ENCODE measurements around the gene DOCK8.

DOCK8 gene

DNA sequence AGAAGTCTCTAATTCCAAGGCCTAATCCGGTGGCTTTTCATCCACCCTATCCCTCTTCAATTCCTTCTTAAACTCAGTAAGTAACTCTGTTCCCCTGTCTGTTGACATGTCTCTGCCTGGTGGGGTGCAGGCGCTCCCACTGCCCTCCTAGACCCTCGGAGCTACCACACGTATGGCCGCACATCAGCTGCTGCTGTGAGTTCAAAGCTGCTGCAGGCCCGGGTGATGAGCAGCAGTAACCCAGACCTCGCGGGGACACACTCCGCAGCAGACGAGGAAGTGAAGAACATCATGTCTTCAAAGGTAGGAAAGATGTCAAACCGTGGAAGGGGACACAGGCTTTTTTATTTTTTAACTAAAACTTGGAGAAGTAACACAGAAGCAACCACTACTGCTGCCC lies 167.7 kb downstream of the DOCK8 start:
- H3K4me1 ChIP-seq (ENCODE audit: control insufficient read depth, insufficient read depth, low read length): no peaks in the 10 kb centered on the region
- no peaks in the 10 kb centered on the region for H3K9me3 ChIP-seq (ENCODE audit: control insufficient read depth, insufficient read depth, low read length)
- WGBS (ENCODE audit: insufficient coverage, insufficient read length): no CpG with 5 or more reads among the region's 11 CpGs
- no peak overlapping the region for H3K4me3 ChIP-seq (ENCODE audit: low read length)
- no peaks in the 10 kb centered on the region for H3K27me3 ChIP-seq (ENCODE audit: control insufficient read depth, insufficient read depth, low read length)
- no peaks in the 10 kb centered on the region for H3K36me3 ChIP-seq (ENCODE audit: control insufficient read depth, insufficient read depth, low read length)
- no peak for DNase-seq (ENCODE audit: low read depth, low spot score)
- H3K27ac ChIP-seq (ENCODE audit: low read length): no peak overlapping the region

- H3K27ac ChIP-seq (ENCODE audit: low read length): no peak overlapping the region
- peak; percentile 60 for DNase-seq (ENCODE audit: low read depth, low spot score)
- H3K4me1 ChIP-seq (ENCODE audit: control insufficient read depth, insufficient read depth, low read length): 0 out of 2 replicates have a peak, but pooled peaks cover 2% of the 10 kb centered on the region
- H3K4me3 ChIP-seq (ENCODE audit: low read length): no peak overlapping the region
- WGBS (ENCODE audit: insufficient coverage, insufficient read length): 100% methylated on average over 1 of the region's 9 CpGs
- H3K9me3 ChIP-seq (ENCODE audit: control insufficient read depth, insufficient read depth, low read length): no peaks in the 10 kb centered on the region; the same call in 1 of the 2 replicates
- H3K36me3 ChIP-seq (ENCODE audit: control insufficient read depth, insufficient read depth, low read length): no peaks in the 10 kb centered on the region
- no peaks in the 10 kb centered on the region for H3K27me3 ChIP-seq (ENCODE audit: control insufficient read depth, insufficient read depth, low read length)
Measured at GRCh38 chr9:385818-386398, 171.2 kb downstream of the DOCK8 start.

DNA sequence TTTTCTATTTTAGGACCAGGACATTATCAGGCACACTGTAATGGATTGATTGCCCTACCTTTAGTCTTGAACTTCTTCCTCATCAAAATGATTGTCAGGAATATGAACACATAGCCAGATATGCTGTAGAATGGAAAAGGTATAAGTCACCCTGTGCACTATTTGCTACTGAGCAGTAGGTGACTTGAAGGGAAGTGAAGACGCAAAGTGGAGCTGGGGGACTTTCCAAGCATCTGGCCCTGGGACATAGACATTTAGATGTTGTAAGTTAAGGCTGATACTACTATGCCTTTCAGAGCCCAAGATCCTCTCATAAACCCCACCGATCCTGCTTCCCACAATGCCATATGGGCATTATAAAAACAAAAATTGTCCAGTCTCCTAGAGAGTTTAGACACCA lies 174.5 kb downstream of the DOCK8 start:
- no peaks in the 10 kb centered on the region for H3K36me3 ChIP-seq (ENCODE audit: control insufficient read depth, insufficient read depth, low read length)

GRCh38 chr9:389758-390157 lies 175.1 kb downstream of the DOCK8 start:
- DNase-seq (ENCODE audit: low read depth, low spot score): no peak

More for the DNA sequence above, 174.5 kb downstream of the DOCK8 start:
- Histone ChIP-seq H3K27me3 (ENCODE audit: control insufficient read depth, insufficient read depth, low read length) (no peaks in the 10 kb centered on the region), H3K4me3 (ENCODE audit: low read length) (no peak overlapping the region), H3K9me3 (ENCODE audit: control insufficient read depth, insufficient read depth, low read length) (no peaks in the 10 kb centered on the region; the same call in 1 of the 2 replicates), H3K4me1 (ENCODE audit: control insufficient read depth, insufficient read depth, low read length) (0 out of 2 replicates have a peak, but pooled peaks cover 2% of the 10 kb centered on the region), H3K27ac (ENCODE audit: low read length) (no peak overlapping the region)
- no peak for DNase-seq (ENCODE audit: low read depth, low spot score)
- WGBS (ENCODE audit: insufficient coverage, insufficient read length): no CpG with 5 or more reads among the region's 2 CpGs

GRCh38 chr9:392077-392804 lies 177.6 kb downstream of the DOCK8 start:
- Histone ChIP-seq H3K9me3 (ENCODE audit: control insufficient read depth, insufficient read depth, low read length) (no peaks in the 10 kb centered on the region; the same call in 1 of the 2 replicates), H3K4me1 (ENCODE audit: control insufficient read depth, insufficient read depth, low read length) (0 out of 2 replicates have a peak, but pooled peaks cover 2% of the 10 kb centered on the region), H3K27ac (ENCODE audit: low read length) (no peak overlapping the region), H3K4me3 (ENCODE audit: low read length) (no peak overlapping the region), H3K27me3 (ENCODE audit: control insufficient read depth, insufficient read depth, low read length) (no peaks in the 10 kb centered on the region), H3K36me3 (ENCODE audit: control insufficient read depth, insufficient read depth, low read length) (no peaks in the 10 kb centered on the region)
- no peak for DNase-seq (ENCODE audit: low read depth, low spot score)
- WGBS (ENCODE audit: insufficient coverage, insufficient read length): no CpG with 5 or more reads among the region's 2 CpGs

More at GRCh38 chr9:389758-390157, 175.1 kb downstream of the DOCK8 start:
- no peaks in the 10 kb centered on the region; the same call in 1 of the 2 replicates for H3K9me3 ChIP-seq (ENCODE audit: control insufficient read depth, insufficient read depth, low read length)
- H3K27me3 ChIP-seq (ENCODE audit: control insufficient read depth, insufficient read depth, low read length): no peaks in the 10 kb centered on the region
- H3K4me3 ChIP-seq (ENCODE audit: low read length): no peak overlapping the region
- no peak overlapping the region for H3K27ac ChIP-seq (ENCODE audit: low read length)
- WGBS (ENCODE audit: insufficient coverage, insufficient read length): no CpG with 5 or more reads among the region's 7 CpGs
- no peaks in the 10 kb centered on the region for H3K36me3 ChIP-seq (ENCODE audit: control insufficient read depth, insufficient read depth, low read length)
- H3K4me1 ChIP-seq (ENCODE audit: control insufficient read depth, insufficient read depth, low read length): 0 out of 2 replicates have a peak, but pooled peaks cover 2% of the 10 kb centered on the region

DNA sequence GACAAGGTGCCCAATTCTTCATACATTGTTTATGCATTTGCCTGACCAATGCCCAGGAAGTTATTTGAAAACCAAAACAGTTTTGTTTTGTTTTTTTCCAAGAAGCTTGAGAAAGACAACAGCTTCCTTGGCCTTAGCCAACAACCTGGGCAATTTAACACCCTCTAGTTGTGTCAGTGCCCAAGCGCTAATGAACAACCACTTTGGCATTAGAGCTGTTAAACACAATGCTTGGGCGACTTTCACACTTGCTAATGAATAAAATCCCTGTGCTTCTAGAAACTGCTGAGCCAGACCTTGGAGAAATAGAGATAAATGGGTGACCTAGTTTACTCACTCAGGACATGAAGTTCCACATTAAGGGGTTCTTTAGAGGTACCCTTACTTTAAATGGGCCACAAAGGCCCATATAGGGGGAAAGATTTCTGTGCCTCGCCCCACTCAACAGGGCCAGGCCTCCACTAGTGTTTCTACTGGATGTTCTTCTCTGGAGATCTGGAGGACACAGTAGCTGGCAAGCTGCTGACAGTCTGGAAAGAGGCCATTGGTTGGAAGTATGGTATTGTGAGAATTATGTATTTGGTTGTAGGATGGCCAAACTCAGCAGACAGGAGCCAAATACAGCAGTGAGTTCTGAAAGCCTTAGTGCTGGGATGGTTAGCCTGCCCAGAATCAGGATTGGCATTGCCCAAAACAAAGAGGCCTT lies 179.8 kb downstream of the DOCK8 start:
- no peaks in the 10 kb centered on the region for H3K27me3 ChIP-seq (ENCODE audit: control insufficient read depth, insufficient read depth, low read length)
- H3K4me1 ChIP-seq (ENCODE audit: control insufficient read depth, insufficient read depth, low read length): 0 out of 2 replicates have a peak, but pooled peaks cover 2% of the 10 kb centered on the region
- no peaks in the 10 kb centered on the region for H3K36me3 ChIP-seq (ENCODE audit: control insufficient read depth, insufficient read depth, low read length)
- no peak overlapping the region for H3K4me3 ChIP-seq (ENCODE audit: low read length)
- no peak for DNase-seq (ENCODE audit: low read depth, low spot score)
- no peaks in the 10 kb centered on the region for H3K9me3 ChIP-seq (ENCODE audit: control insufficient read depth, insufficient read depth, low read length)
- no CpG with 5 or more reads among the region's 3 CpGs for WGBS (ENCODE audit: insufficient coverage, insufficient read length)
- no peak overlapping the region for H3K27ac ChIP-seq (ENCODE audit: low read length)

- Histone ChIP-seq H3K4me1 (ENCODE audit: control insufficient read depth, insufficient read depth, low read length) (no peaks in the 10 kb centered on the region), H3K9me3 (ENCODE audit: control insufficient read depth, insufficient read depth, low read length) (no peaks in the 10 kb centered on the region), H3K36me3 (ENCODE audit: control insufficient read depth, insufficient read depth, low read length) (no peaks in the 10 kb centered on the region), H3K4me3 (ENCODE audit: low read length) (no peak overlapping the region), H3K27ac (ENCODE audit: low read length) (no peak overlapping the region), H3K27me3 (ENCODE audit: control insufficient read depth, insufficient read depth, low read length) (no peaks in the 10 kb centered on the region)
- DNase-seq (ENCODE audit: low read depth, low spot score): no peak
- no CpG with 5 or more reads among the region's 3 CpGs for WGBS (ENCODE audit: insufficient coverage, insufficient read length)
Measured at GRCh38 chr9:396396-396795, 181.7 kb downstream of the DOCK8 start.

DNA sequence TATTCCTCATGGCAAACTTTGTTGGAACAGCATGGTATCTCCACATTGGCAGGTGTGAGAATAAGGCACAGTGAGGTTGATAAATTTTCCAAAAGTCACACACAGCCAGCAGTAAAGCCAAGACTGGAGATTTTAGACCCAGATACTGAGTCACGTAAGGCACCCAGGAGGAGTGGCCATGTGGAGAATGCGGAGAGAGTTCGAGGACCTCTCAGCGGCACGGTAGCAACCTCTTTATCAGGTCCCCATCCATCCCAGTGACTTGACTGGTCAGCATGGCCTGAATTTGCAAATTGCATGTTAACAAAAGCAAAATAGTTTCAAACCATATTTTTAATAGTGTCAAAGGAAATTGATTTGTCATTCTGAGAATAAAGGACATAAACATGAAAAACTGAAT lies 183.4 kb downstream of the DOCK8 start:
- no CpG with 5 or more reads among the region's 5 CpGs for WGBS (ENCODE audit: insufficient coverage, insufficient read length)
- no peaks in the 10 kb centered on the region for H3K4me1 ChIP-seq (ENCODE audit: control insufficient read depth, insufficient read depth, low read length)
- DNase-seq (ENCODE audit: low read depth, low spot score): no peak
- H3K9me3 ChIP-seq (ENCODE audit: control insufficient read depth, insufficient read depth, low read length): no peaks in the 10 kb centered on the region
- H3K27me3 ChIP-seq (ENCODE audit: control insufficient read depth, insufficient read depth, low read length): no peaks in the 10 kb centered on the region
- no peak overlapping the region for H3K27ac ChIP-seq (ENCODE audit: low read length)
- no peak overlapping the region for H3K4me3 ChIP-seq (ENCODE audit: low read length)
- no peaks in the 10 kb centered on the region for H3K36me3 ChIP-seq (ENCODE audit: control insufficient read depth, insufficient read depth, low read length)

- no CpG with 5 or more reads among the region's 3 CpGs for WGBS (ENCODE audit: insufficient coverage, insufficient read length)
Measured at GRCh38 chr9:401223-401622, 186.6 kb downstream of the DOCK8 start.

GRCh38 chr9:404234-404633 lies 189.6 kb downstream of the DOCK8 start:
- no peak overlapping the region for H3K27ac ChIP-seq (ENCODE audit: low read length)
- no peaks in the 10 kb centered on the region for H3K27me3 ChIP-seq (ENCODE audit: control insufficient read depth, insufficient read depth, low read length)
- H3K4me1 ChIP-seq (ENCODE audit: control insufficient read depth, insufficient read depth, low read length): no peaks in the 10 kb centered on the region
- H3K36me3 ChIP-seq (ENCODE audit: control insufficient read depth, insufficient read depth, low read length): no peaks in the 10 kb centered on the region
- H3K4me3 ChIP-seq (ENCODE audit: low read length): no peak overlapping the region
- DNase-seq (ENCODE audit: low read depth, low spot score): no peak
- no CpG with 5 or more reads among the region's 3 CpGs for WGBS (ENCODE audit: insufficient coverage, insufficient read length)
- no peaks in the 10 kb centered on the region for H3K9me3 ChIP-seq (ENCODE audit: control insufficient read depth, insufficient read depth, low read length)

More at GRCh38 chr9:401223-401622, 186.6 kb downstream of the DOCK8 start:
- Histone ChIP-seq H3K9me3 (ENCODE audit: control insufficient read depth, insufficient read depth, low read length) (no peaks in the 10 kb centered on the region), H3K4me1 (ENCODE audit: control insufficient read depth, insufficient read depth, low read length) (no peaks in the 10 kb centered on the region), H3K27me3 (ENCODE audit: control insufficient read depth, insufficient read depth, low read length) (no peaks in the 10 kb centered on the region), H3K27ac (ENCODE audit: low read length) (no peak overlapping the region), H3K36me3 (ENCODE audit: control insufficient read depth, insufficient read depth, low read length) (no peaks in the 10 kb centered on the region), H3K4me3 (ENCODE audit: low read length) (no peak overlapping the region)
- no peak for DNase-seq (ENCODE audit: low read depth, low spot score)
